Smooth muscle cell (in vitro differentiated cells): ENCODE data around the gene DEFB123. TPM values are rescaled to one million over a fixed set of nuclear protein-coding genes. Genes with fewer than 3 reads are reported as not detected.

Experiments
- DNase-seq: peaks from one replicate; lab custom pipeline; 2025; ENCODE audit not compliant: unreplicated experiment; lab: John Stamatoyannopoulos, UW
- H2AFZ ChIP-seq: fragments of 200-600 bp; sonication (generic); 2 replicates; pipeline ENCODE4 v1.6.0; 2016; ENCODE audit warnings: antibody characterized with exemption, low read depth, mild to moderate bottlenecking
- H3F3A ChIP-seq: fragments of 200-600 bp; sonication (generic); 2 replicates; pipeline ENCODE4 v1.6.0; 2017; ENCODE audit warnings: antibody characterized with exemption, low read depth
- H3K27ac ChIP-seq: fragments of 200-600 bp; sonication (generic); 2 replicates; pipeline ENCODE4 v1.5.1; 2016; ENCODE audit warnings: low read depth, mild to moderate bottlenecking
- H3K27me3 ChIP-seq: fragments of 200-600 bp; sonication (generic); 2 replicates; pipeline ENCODE4 v1.6.1; 2016; ENCODE audit warnings: low read depth, mild to moderate bottlenecking
- H3K36me3 ChIP-seq: fragments of 200-600 bp; sonication (generic); 2 replicates; pipeline ENCODE4 v1.5.1; 2016; ENCODE audit warnings: low read depth
- H3K4me1 ChIP-seq: fragments of 200-600 bp; sonication (generic); 2 replicates; pipeline ENCODE4 v1.5.1; 2016; ENCODE audit warnings: low read depth
- H3K4me2 ChIP-seq: fragments of 200-600 bp; sonication (generic); 2 replicates; pipeline ENCODE4 v1.6.0; 2016; ENCODE audit warnings: mild to moderate bottlenecking
- H3K4me3 ChIP-seq: fragments of 200-600 bp; sonication (generic); 2 replicates; pipeline ENCODE4 v1.5.1; 2016; ENCODE audit warnings: mild to moderate bottlenecking
- H3K79me2 ChIP-seq: fragments of 200-600 bp; sonication (generic); 2 replicates; pipeline ENCODE4 v1.6.0; 2016; ENCODE audit warnings: low read depth, mild to moderate bottlenecking
- H3K9ac ChIP-seq: fragments of 200-600 bp; sonication (generic); 2 replicates; pipeline ENCODE4 v1.6.0; 2016; ENCODE audit warnings: low read depth
- H3K9me3 ChIP-seq: fragments of 200-600 bp; sonication (generic); replicated peaks from 2 replicates; pipeline ENCODE4 v1.5.1; 2016; ENCODE audit warnings: low read depth
- H4K20me1 ChIP-seq: fragments of 200-600 bp; sonication (generic); 2 replicates; pipeline ENCODE4 v1.6.0; 2016; ENCODE audit warnings: low read depth
- WGBS: methylation state at CpG from one replicate; pipeline ENCODE4 v1.1.7; 2016; ENCODE audit warnings: low lambda C conversion rate; 5-methylcytosine and 5-hydroxymethylcytosine counted together
- polyA plus RNA-seq: library from polyadenylated mRNA; unstranded; fragments of >200 nt; fragmentation: Nextera tagmentation; extraction: Ambion mirVana; gene quantifications from 2 replicates; pipeline ENCODE4 v1.2.1, GENCODE V29; 2016
- total RNA-seq: library from RNA; depleted of rRNA; stranded (reverse); fragments of >200 nt; gene quantifications from 2 replicates; pipeline ENCODE4 v1.2.3, GENCODE V29; 2014
- TF ChIP-seq, protein P1 (sequence below): fragments of 200-600 bp; sonication (generic); IDR thresholded peaks from 2 replicates; pipeline ENCODE4 v1.5.1; 2017; ENCODE audit warnings: borderline replicate concordance, mild to moderate bottlenecking, antibody characterized with exemption; ENCODE audit not compliant: insufficient read depth, poor library complexity, severe bottlenecking

DEFB123 gene
- total and polyA plus RNA-seq, 2 experiments from 2014 or later = not detected

GRCh38 chr20:31485450-31486339 lies 45.3 kb downstream of the DEFB123 start:
- Histone ChIP-seq H3K4me2 (no peak overlapping the region), H3K79me2 (no peaks in the 10 kb centered on the region), H3K9me3 (no peaks in the 10 kb centered on the region), H4K20me1 (no peaks in the 10 kb centered on the region), H2AFZ (no peak overlapping the region), H3K4me1 (no peaks in the 10 kb centered on the region), H3K4me3 (no peak overlapping the region), H3K27me3 (no peaks in the 10 kb centered on the region), H3K9ac (no peak overlapping the region), H3K36me3 (no peaks in the 10 kb centered on the region), H3F3A (no peaks in the 10 kb centered on the region), H3K27ac (no peak overlapping the region)
- TF ChIP-seq, protein P1, sequence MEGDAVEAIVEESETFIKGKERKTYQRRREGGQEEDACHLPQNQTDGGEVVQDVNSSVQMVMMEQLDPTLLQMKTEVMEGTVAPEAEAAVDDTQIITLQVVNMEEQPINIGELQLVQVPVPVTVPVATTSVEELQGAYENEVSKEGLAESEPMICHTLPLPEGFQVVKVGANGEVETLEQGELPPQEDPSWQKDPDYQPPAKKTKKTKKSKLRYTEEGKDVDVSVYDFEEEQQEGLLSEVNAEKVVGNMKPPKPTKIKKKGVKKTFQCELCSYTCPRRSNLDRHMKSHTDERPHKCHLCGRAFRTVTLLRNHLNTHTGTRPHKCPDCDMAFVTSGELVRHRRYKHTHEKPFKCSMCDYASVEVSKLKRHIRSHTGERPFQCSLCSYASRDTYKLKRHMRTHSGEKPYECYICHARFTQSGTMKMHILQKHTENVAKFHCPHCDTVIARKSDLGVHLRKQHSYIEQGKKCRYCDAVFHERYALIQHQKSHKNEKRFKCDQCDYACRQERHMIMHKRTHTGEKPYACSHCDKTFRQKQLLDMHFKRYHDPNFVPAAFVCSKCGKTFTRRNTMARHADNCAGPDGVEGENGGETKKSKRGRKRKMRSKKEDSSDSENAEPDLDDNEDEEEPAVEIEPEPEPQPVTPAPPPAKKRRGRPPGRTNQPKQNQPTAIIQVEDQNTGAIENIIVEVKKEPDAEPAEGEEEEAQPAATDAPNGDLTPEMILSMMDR = no peak
- WGBS = 55% methylated on average over 30 of the region's 31 CpGs
- DNase-seq = no peak

DNA sequence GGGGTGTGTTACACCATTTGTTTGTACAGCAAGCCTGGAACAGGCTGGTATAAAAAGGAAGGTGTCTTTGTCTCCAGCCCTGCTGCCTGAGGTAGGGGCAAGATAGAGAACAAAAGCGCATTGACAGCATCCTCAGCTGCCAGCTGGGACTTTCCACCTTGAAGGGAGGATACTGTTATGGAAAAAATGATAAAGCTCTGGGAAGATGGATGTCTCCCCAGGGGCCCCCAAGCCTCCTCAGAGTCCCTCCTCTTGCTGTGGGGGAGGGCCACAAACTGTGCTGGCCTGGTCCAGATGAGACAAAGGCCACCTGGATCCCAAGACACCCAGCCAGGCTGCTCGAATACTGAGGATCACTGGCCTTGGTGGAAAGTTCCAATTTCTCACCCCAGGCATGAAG lies 47.7 kb downstream of the DEFB123 start:
- 62% methylated on average over 2 of the region's 2 CpGs for WGBS
- Histone ChIP-seq H3K4me2 (no peak overlapping the region), H3K36me3 (no peaks in the 10 kb centered on the region), H4K20me1 (no peaks in the 10 kb centered on the region), H3K9me3 (no peaks in the 10 kb centered on the region), H2AFZ (no peak overlapping the region), H3K27ac (no peak overlapping the region), H3K79me2 (no peaks in the 10 kb centered on the region), H3K27me3 (no peaks in the 10 kb centered on the region), H3K9ac (no peak overlapping the region), H3F3A (no peaks in the 10 kb centered on the region), H3K4me3 (no peak overlapping the region), H3K4me1 (no peaks in the 10 kb centered on the region)
- TF ChIP-seq, protein P1 = no peak
- no peak for DNase-seq

DNA sequence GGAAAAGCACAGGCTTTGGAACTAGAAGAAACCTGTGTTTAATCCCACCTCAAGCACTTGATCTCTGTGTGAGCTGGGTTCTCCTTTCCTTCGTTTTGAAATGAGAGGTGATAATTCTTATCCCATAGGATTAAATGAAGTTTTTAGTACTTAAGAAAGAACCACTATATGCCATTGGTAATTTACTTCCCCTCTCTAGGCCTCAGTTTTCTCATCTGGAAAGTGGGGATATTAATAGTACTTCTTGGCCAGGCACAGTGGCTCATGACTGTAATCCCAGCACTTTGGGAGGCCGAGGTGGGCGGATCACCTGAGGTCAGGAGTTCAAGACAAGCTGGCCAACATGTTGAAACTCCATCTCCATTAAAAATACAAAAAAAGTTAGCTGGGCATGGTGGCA lies 48.7 kb downstream of the DEFB123 start:
- no peaks in the 10 kb centered on the region for H3K36me3 ChIP-seq
- no peaks in the 10 kb centered on the region for H3K4me1 ChIP-seq
- TF ChIP-seq, protein P1 = no peak
- H3K27me3 ChIP-seq = no peaks in the 10 kb centered on the region
- H3K4me3 ChIP-seq = no peak overlapping the region
- DNase-seq = no peak
- H3F3A ChIP-seq = no peaks in the 10 kb centered on the region
- H3K9ac ChIP-seq = no peak overlapping the region
- H3K4me2 ChIP-seq = no peak overlapping the region
- WGBS = 59% methylated on average over 3 of the region's 3 CpGs
- no peaks in the 10 kb centered on the region for H3K9me3 ChIP-seq
- no peaks in the 10 kb centered on the region for H4K20me1 ChIP-seq
- H3K79me2 ChIP-seq = no peaks in the 10 kb centered on the region
- no peak overlapping the region for H2AFZ ChIP-seq
- H3K27ac ChIP-seq = no peak overlapping the region

DNA sequence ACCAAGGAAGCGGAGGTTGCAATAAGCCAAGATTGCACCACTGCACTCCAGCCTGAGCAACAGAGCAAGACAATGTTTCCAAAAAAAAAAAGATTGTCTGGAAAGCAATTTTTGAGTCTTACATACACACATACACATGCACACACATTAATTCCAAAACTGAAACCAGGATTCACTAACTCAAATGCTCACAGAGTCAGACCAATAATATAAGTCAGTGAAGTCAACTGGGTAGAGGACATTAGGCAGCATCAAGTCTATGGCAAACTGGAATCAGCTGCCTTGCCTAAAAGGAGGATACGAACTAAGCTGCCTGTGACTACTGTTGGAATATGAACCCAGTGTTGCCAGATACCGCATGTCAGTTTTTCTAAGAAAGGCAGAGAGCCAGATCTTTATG lies 50.3 kb downstream of the DEFB123 start:
- Histone ChIP-seq H4K20me1 (no peaks in the 10 kb centered on the region), H2AFZ (no peak overlapping the region), H3K4me3 (no peak overlapping the region), H3K9ac (no peak overlapping the region), H3K79me2 (no peaks in the 10 kb centered on the region), H3F3A (no peaks in the 10 kb centered on the region), H3K9me3 (no peaks in the 10 kb centered on the region), H3K36me3 (no peaks in the 10 kb centered on the region), H3K27ac (no peak overlapping the region), H3K4me1 (no peaks in the 10 kb centered on the region), H3K27me3 (no peaks in the 10 kb centered on the region), H3K4me2 (no peak overlapping the region)
- TF ChIP-seq, protein P1 = no peak
- DNase-seq = no peak
- 87% methylated on average over 3 of the region's 3 CpGs for WGBS
